Measurements from ENCODE around the gene SLC51A. TPM values are rescaled to one million over a fixed set of nuclear protein-coding genes. Genes with fewer than 3 reads are reported as not detected.
A peak's percentile ranks its signal among the peaks of the same experiment; 100 is the strongest.

SLC51A gene
- total and polyA plus RNA-seq, 2 of the 13 experiments (the other 11 are each of a cell fraction or from before 2014, with no cell fraction given) = 4.3 to 48.8 TPM

DNA sequence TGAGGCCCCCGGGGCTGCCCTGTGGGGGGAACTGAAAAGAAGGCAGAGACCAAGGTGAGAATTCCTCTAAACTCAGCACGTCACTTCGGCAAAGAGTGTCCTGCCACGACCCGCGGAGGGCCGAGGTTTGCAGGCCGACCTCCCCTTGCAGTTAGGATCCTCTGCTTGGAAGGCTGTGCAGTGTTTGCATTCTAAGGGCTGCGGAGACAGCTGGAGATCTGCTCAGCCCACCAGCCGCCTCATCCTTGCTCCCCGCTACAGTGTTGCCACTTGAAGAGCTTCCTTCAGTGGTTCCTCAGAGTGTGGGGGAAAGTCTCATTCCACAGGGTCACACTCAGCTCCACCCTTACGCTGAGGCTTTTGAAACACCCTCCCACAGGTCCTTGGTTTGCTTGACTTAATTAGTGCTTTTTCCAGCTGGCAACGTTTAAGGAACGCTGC is 10.8 kb downstream of the SLC51A start:
- DNase-seq (ENCODE audit: low spot score) = no peak
- Histone ChIP-seq H3K36me3 (replicated peaks in 1 of 2; ENCODE audit: control insufficient read depth in 1 of 2, insufficient read depth in 2 of 2, low read length in 2 of 2) (no peaks in the 10 kb centered on the region; a peak in 1 of 5 replicates), H4K20me1 (ENCODE audit: insufficient read depth, low read length) (no peaks in the 10 kb centered on the region), H3K9me3 (ENCODE audit: low read length) (no peaks in the 10 kb centered on the region), H3K4me2 (ENCODE audit: low read depth, low read length) (peak overlapping the region; percentile 52), H3K4me3 (replicated peaks in 1 of 3; ENCODE audit: insufficient read depth in 1 of 3, low read depth in 2 of 3, low read length in 3 of 3) (no peak overlapping the region), H3K79me2 (ENCODE audit: insufficient read depth, low read length) (no peaks in the 10 kb centered on the region), H3K27ac (ENCODE audit: extremely low read length, insufficient read depth, low read length) (peak overlapping the region; percentile 45), H3K4me1 (ENCODE audit: insufficient read depth, low read length) (peaks cover 40% of the 10 kb centered on the region), H3K9ac (ENCODE audit: insufficient read depth, low read depth, low read length) (no peak overlapping the region), H2AFZ (ENCODE audit: low read length) (no peak overlapping the region), H3K27me3 (ENCODE audit: control insufficient read depth in 1 of 2, insufficient read depth in 2 of 2, low read length in 2 of 2) (no peaks in the 10 kb centered on the region)
- ATAC-seq = peak; percentile 15
- whole genome bisulfite sequencing (ENCODE audit: low lambda C conversion rate) = 88% methylated on average over 8 of the region's 14 CpGs
- ChIA-PET CTCF (ENCODE audit: low intra/inter-chr PET ratio, low total read pairs) (no interaction called here), POLR2A (interaction anchor here (0.6 to 1.7 kb wide), 2 partner anchors 12 to 14 kb away, joined by 3 to 13 read pairs; partner anchors contain the start of gene SLC51A)
- no TSS peak for BruUV-seq (replicated peaks)
- no peak for TF ChIP-seq ZNF7 (CRISPR knock-in tag; IDR thresholded peaks at IDR 0.05)
- TF ChIP-seq ZNF160 (CRISPR knock-in tag; IDR thresholded peaks at IDR 0.05) = peak; percentile 25; the same call in 1 of the 2 replicates
- TF ChIP-seq ZNF547 (CRISPR knock-in tag; IDR thresholded peaks at IDR 0.05) = 0 out of 2 replicates have a peak, but pooled peaks have one; percentile 20
- 0 out of 2 replicates have a peak, but pooled peaks have one; percentile 16 for TF ChIP-seq KDM5B (CRISPR knock-in tag; IDR thresholded peaks at IDR 0.05; ENCODE audit: borderline replicate concordance)
- no peak for TF ChIP-seq HNRNPK (IDR thresholded peaks at IDR 0.05; ENCODE audit: low read depth, low read length, poor library complexity, severe bottlenecking)
- peak; percentile 59; the same call in 1 of the 2 replicates for TF ChIP-seq ZBTB38 (CRISPR knock-in tag; IDR thresholded peaks at IDR 0.05)
- TF ChIP-seq, protein P1, sequence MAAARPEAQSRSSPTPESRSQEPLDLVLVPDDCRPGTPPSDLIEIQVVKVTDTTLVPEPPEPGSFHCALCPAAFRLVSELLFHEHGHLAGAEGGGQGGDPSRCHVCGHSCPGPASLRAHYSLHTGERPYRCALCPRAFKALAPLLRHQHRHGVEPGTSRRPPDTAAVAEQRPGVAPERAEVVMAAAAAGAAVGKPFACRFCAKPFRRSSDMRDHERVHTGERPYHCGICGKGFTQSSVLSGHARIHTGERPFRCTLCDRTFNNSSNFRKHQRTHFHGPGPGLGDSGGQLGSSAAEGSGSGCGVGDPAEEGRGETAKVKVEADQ (CRISPR knock-in tag; IDR thresholded peaks at IDR 0.05; ENCODE audit: borderline replicate concordance) = 0 out of 2 replicates have a peak, but pooled peaks have one; percentile 61
- TF ChIP-seq, protein P2, sequence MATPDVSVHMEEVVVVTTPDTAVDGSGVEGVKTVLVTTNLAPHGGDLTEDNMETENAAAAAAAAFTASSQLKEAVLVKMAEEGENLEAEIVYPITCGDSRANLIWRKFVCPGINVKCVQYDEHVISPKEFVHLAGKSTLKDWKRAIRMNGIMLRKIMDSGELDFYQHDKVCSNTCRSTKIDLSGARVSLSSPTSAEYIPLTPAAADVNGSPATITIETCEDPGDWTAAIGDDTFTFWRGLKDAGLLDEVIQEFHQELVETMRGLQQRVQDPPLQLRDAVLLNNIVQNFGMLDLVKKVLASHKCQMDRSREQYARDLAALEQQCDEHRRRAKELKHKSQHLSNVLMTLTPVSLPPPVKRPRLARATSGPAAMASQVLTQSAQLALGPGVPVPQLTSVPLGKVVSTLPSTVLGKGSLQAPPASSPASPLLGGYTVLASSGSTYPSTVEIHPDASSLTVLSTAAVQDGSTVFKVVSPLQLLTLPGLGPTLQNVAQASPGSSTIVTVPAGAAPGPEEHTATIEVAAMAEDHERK (CRISPR knock-in tag; IDR thresholded peaks at IDR 0.05; ENCODE audit: low read depth) = no peak
- peak; percentile 17; the same call in 1 of the 2 replicates for TF ChIP-seq GLI4 (CRISPR knock-in tag; IDR thresholded peaks at IDR 0.05; ENCODE audit: borderline replicate concordance)
- TF ChIP-seq ZNF883 (CRISPR knock-in tag; IDR thresholded peaks at IDR 0.05; ENCODE audit: not compliant biosample characterization) = peak; percentile 51
- TF ChIP-seq ZSCAN31 (CRISPR knock-in tag; IDR thresholded peaks at IDR 0.05; ENCODE audit: low read depth) = 0 out of 2 replicates have a peak, but pooled peaks have one; percentile 24
- 0 out of 2 replicates have a peak, but pooled peaks have one; percentile 35 for TF ChIP-seq ZNF598 (CRISPR knock-in tag; IDR thresholded peaks at IDR 0.05; ENCODE audit: borderline replicate concordance)
- TF ChIP-seq ZNF788 (CRISPR knock-in tag; IDR thresholded peaks at IDR 0.05; ENCODE audit: borderline replicate concordance) = peak; percentile 4; the same call in 1 of the 2 replicates
- in situ Hi-C loops (cut with HindIII; ENCODE audit: extremely low pct_ligation_motif_present, low pct_unique_long_range_greater_than_20kb) = no loop called here
- FAIRE-seq = no peak
- intact Hi-C loops (cut with micrococcal nuclease; ENCODE audit: unreplicated experiment) = no loop called here
